ENCODE data around the gene ANGEL1.

Gene ANGEL1

GRCh38 chr14:76837524-76837923 is 24.8 kb upstream of the ANGEL1 start:
- no peak for ATAC-seq
- no peak for TF ChIP-seq GLIS3 (CRISPR knock-in tag; IDR thresholded peaks at IDR 0.05)
- TF ChIP-seq TCF4 (CRISPR knock-in tag; IDR thresholded peaks at IDR 0.05; ENCODE audit: borderline replicate concordance) = no peak
- TF ChIP-seq RARB (CRISPR knock-in tag; IDR thresholded peaks at IDR 0.05) = no peak
- TF ChIP-seq, protein P1, sequence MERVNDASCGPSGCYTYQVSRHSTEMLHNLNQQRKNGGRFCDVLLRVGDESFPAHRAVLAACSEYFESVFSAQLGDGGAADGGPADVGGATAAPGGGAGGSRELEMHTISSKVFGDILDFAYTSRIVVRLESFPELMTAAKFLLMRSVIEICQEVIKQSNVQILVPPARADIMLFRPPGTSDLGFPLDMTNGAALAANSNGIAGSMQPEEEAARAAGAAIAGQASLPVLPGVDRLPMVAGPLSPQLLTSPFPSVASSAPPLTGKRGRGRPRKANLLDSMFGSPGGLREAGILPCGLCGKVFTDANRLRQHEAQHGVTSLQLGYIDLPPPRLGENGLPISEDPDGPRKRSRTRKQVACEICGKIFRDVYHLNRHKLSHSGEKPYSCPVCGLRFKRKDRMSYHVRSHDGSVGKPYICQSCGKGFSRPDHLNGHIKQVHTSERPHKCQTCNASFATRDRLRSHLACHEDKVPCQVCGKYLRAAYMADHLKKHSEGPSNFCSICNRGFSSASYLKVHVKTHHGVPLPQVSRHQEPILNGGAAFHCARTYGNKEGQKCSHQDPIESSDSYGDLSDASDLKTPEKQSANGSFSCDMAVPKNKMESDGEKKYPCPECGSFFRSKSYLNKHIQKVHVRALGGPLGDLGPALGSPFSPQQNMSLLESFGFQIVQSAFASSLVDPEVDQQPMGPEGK (CRISPR knock-in tag; IDR thresholded peaks at IDR 0.05; ENCODE audit: borderline replicate concordance) = no peak
- no peak for TF ChIP-seq CSDC2 (CRISPR knock-in tag; IDR thresholded peaks at IDR 0.05)
- TF ChIP-seq ESRRG (CRISPR knock-in tag; IDR thresholded peaks at IDR 0.05) = no peak
- no peak for TF ChIP-seq ARNTL (CRISPR knock-in tag; IDR thresholded peaks at IDR 0.05; ENCODE audit: borderline replicate concordance, low read depth)
- TF ChIP-seq, protein P2, sequence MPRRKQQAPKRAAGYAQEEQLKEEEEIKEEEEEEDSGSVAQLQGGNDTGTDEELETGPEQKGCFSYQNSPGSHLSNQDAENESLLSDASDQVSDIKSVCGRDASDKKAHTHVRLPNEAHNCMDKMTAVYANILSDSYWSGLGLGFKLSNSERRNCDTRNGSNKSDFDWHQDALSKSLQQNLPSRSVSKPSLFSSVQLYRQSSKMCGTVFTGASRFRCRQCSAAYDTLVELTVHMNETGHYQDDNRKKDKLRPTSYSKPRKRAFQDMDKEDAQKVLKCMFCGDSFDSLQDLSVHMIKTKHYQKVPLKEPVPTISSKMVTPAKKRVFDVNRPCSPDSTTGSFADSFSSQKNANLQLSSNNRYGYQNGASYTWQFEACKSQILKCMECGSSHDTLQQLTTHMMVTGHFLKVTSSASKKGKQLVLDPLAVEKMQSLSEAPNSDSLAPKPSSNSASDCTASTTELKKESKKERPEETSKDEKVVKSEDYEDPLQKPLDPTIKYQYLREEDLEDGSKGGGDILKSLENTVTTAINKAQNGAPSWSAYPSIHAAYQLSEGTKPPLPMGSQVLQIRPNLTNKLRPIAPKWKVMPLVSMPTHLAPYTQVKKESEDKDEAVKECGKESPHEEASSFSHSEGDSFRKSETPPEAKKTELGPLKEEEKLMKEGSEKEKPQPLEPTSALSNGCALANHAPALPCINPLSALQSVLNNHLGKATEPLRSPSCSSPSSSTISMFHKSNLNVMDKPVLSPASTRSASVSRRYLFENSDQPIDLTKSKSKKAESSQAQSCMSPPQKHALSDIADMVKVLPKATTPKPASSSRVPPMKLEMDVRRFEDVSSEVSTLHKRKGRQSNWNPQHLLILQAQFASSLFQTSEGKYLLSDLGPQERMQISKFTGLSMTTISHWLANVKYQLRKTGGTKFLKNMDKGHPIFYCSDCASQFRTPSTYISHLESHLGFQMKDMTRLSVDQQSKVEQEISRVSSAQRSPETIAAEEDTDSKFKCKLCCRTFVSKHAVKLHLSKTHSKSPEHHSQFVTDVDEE (CRISPR knock-in tag; IDR thresholded peaks at IDR 0.05) = no peak
- TF ChIP-seq ZNF565 (CRISPR knock-in tag; conservative IDR thresholded peaks at IDR 0.05; ENCODE audit: low read depth) = no peak
- TF ChIP-seq ZFP3 (CRISPR knock-in tag; IDR thresholded peaks at IDR 0.05) = no peak
- TF ChIP-seq ZNF8 (CRISPR knock-in tag; IDR thresholded peaks at IDR 0.05) = no peak
- TF ChIP-seq PPARA (CRISPR knock-in tag; IDR thresholded peaks at IDR 0.05; ENCODE audit: borderline replicate concordance) = no peak
- TF ChIP-seq ZC3H10 (CRISPR knock-in tag; IDR thresholded peaks at IDR 0.05) = no peak
- TF ChIP-seq ISL1 (CRISPR knock-in tag; IDR thresholded peaks at IDR 0.05) = no peak
- no peak for TF ChIP-seq SNAI2 (CRISPR knock-in tag; IDR thresholded peaks at IDR 0.05)
- no peak for TF ChIP-seq ZFP30 (CRISPR knock-in tag; IDR thresholded peaks at IDR 0.05)
- TF ChIP-seq ZNF70 (CRISPR knock-in tag; IDR thresholded peaks at IDR 0.05) = no peak
- TF ChIP-seq CSRNP3 (CRISPR knock-in tag; IDR thresholded peaks at IDR 0.05) = no peak

DNA sequence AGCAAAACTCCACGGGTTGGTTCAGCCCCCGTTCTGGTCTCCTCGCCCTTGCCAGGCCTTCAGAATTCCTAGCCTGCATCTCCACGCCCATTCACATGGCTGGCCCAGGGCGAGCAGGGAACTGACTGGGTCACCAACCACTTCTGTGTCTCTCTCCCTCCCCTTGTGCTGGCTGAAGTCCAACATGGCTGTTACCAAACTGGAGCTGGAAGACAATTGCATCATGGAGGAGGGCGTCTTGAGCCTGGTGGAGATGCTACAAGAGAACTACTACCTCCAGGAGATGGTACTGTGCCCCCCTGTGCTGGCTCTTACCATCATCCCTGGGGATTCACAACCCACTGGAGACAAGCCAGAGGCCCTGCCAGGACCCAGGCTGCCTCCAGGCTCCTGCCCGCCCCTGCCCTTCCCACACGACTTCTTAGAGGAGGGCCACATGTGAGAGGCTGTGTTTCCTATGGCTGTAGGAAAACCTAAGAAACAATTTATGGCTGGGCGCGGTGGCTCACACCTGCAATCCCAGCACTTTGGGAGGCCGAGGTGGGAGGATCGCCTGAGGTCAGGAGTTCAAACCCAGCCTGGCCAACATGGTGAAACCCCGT is 23.4 kb upstream of the ANGEL1 start:
- TF ChIP-seq, protein P2 (CRISPR knock-in tag; IDR thresholded peaks at IDR 0.05) = no peak
- TF ChIP-seq, protein P1 (CRISPR knock-in tag; IDR thresholded peaks at IDR 0.05; ENCODE audit: borderline replicate concordance) = no peak
- TF ChIP-seq OSR1 (CRISPR knock-in tag; IDR thresholded peaks at IDR 0.05) (no peak), SNAI2 (CRISPR knock-in tag; IDR thresholded peaks at IDR 0.05) (no peak), GLIS3 (CRISPR knock-in tag; IDR thresholded peaks at IDR 0.05) (no peak), POU6F1 (CRISPR knock-in tag; IDR thresholded peaks at IDR 0.05; ENCODE audit: borderline replicate concordance, low read depth) (no peak), ZFP3 (CRISPR knock-in tag; IDR thresholded peaks at IDR 0.05) (no peak), ZC3H10 (CRISPR knock-in tag; IDR thresholded peaks at IDR 0.05) (no peak), ISL1 (CRISPR knock-in tag; IDR thresholded peaks at IDR 0.05) (no peak), ZFP30 (CRISPR knock-in tag; IDR thresholded peaks at IDR 0.05) (no peak)
- no peak for ATAC-seq

Data from SK-N-SH treated with all-trans-retinoic acid at 6 μM for 48 hours (cell line).